Hematopoietic multipotent progenitor cell treated with erythropoietin and hydrocortisone succinate and interleukin-3 and kit ligand, for 15 days (in vitro differentiated cells): ENCODE results near the gene STARD8.
A peak's percentile ranks its signal among the peaks of the same experiment; 100 is the strongest.
"Not testable (repeated sequence)": the region's sequence is repeated elsewhere in the genome, so short reads cannot be mapped to it uniquely, and the experiment has no call there.

Experiments used
- DNase-seq: peaks from one replicate; pipeline ENCODE4 v3.0.0-alpha.2; 2015; ENCODE audit warnings: low spot score

The STARD8 gene

GRCh38 chrX:68647156-68647957, at the start of gene STARD8:
STARD8 (plus strand) TSS chrX:68647666; CDS start chrX:68647883, 217 bp downstream.
- no peak for DNase-seq

- no peak for DNase-seq
Measured at GRCh38 chrX:68598841-68599240, 48.6 kb upstream of the STARD8 start.

DNA sequence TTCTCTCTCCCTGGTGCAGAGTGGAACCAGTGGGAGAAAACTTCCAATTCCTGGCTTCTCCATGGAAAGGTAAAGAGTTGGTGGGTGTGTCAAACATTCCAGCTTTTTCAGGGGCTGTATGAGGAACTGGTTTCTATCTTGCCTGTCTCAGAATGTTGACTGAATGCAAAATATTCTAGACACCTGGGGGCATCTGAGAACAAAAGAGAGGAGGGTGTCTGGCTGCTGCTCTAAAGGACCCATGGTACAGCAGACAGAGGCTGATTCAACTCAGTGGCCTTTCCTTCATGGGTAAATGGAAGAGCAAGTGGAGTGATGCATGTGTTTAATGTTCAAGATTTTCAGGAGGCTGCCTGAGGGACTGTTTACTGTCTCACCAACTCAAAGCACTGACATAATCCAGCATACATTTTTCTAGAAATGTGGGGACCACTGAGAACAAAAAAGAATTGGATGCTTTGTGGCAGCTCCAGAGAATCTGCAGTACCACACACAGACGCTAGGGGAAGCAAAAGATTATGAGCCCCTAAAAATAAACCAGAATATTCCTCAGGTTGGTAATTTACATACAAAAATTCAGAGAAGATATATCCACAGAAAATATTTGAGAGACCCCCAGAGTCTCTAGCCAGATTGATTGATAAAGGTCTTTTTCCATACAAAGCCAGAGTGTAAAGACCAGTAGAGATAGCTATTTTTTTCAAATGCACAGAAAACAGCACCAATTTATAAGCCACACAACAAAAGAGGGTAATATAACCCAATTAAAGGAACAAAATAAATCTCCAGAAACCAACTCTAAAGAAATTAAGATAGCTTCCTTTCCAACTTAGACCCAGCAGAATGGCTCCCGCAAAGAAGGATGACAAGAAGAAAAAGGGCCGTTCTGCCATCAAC, 48.0 kb upstream of the STARD8 start:
- DNase-seq: peak; percentile 28

DNA sequence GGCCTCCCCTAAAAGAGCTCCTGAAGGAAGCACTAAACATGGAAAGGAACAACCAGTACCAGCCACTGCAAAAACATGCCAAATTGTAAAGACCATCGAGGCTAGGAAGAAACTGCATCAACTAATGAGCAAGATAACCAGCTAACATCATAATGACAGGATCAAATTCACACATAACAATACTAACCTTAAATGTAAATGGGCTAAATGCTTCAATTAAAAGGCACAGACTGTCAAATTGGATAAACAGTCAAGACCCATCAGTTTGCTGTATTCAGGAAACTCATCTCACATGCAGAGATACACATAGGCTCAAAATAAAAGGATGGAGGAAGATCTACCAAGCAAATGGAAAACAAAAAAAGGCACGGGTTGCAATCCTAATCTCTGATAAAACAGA, 43.2 kb upstream of the STARD8 start:
- not testable (repeated sequence) for DNase-seq

DNA sequence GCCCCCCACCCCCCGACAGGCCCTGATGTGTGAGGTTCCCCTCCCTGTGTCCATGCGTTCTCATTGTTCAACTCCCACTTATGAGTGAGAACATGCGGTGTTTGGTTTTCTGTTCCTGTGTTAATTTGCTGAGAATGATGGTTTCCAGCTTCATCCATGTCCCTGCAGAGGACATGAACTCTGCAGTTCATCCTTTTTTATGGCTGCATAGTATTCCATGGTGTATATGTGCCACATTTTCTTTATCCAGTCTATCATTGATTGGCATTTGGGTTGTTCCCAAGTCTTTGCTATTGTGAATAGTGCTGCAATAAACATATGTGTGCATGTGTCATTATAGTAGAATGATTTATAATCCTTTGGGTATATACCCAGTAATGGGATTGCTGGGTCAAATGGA, 32.7 kb upstream of the STARD8 start:
- DNase-seq: not testable (repeated sequence)

GRCh38 chrX:68627986-68628385, 19.5 kb upstream of the STARD8 start:
- no peak for DNase-seq

DNA sequence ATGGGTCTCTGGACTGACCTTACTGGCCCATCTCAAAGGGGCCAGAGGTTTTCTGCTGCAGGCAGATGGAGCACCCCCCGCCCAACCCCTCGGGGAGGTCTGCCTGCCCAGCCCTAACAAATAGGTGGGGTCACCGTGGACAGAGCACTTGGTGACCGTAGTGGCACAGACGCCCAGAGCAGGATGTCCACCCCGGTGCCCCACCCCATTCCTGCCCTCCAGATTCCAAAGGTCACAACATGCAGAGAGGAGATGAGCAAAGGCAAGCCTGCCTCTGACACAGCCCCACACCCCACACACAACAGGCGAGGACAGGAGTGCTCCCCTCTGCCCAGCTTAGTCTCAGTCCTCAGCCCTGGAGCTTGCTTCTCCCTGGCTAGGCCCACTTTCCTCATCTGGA, 17.5 kb upstream of the STARD8 start:
- not testable (repeated sequence) for DNase-seq

GRCh38 chrX:68631336-68631735, 16.1 kb upstream of the STARD8 start:
- DNase-seq: no peak

GRCh38 chrX:68632491-68632890, 15.0 kb upstream of the STARD8 start:
- DNase-seq: no peak

- no peak for DNase-seq
Measured at GRCh38 chrX:68633981-68634380, 13.5 kb upstream of the STARD8 start.

GRCh38 chrX:68634649-68635227, 12.7 kb upstream of the STARD8 start:
- DNase-seq: no peak

- DNase-seq: no peak
Measured at GRCh38 chrX:68640661-68641060, 6.8 kb upstream of the STARD8 start.

GRCh38 chrX:68644861-68645260, 2.6 kb upstream of the STARD8 start:
- no peak for DNase-seq

GRCh38 chrX:68646421-68646820, 1.0 kb upstream of the STARD8 start:
- DNase-seq: no peak

GRCh38 chrX:68648960-68649359, 1.5 kb downstream of the STARD8 start:
- DNase-seq: no peak

GRCh38 chrX:68650491-68650890, 3.0 kb downstream of the STARD8 start:
- DNase-seq: no peak

DNA sequence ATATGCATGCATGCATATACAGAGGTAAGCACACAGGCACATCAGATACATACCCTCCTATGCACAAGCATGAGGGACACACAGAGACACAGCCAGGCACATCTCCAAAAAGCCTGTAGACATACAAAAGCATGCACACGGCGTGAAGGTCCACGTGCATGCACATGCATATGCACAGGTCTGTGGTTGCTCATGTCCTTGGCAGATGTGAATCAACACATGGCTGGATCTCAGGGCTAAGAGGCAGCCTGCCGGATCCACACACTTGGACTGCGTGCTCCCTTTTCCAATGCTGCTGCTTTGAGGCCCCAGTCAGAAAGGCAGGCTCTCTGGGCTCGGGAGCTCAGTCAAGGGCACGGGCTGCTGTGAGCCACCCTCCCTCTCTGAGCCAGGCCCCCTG, 3.6 kb downstream of the STARD8 start:
- no peak for DNase-seq

DNA sequence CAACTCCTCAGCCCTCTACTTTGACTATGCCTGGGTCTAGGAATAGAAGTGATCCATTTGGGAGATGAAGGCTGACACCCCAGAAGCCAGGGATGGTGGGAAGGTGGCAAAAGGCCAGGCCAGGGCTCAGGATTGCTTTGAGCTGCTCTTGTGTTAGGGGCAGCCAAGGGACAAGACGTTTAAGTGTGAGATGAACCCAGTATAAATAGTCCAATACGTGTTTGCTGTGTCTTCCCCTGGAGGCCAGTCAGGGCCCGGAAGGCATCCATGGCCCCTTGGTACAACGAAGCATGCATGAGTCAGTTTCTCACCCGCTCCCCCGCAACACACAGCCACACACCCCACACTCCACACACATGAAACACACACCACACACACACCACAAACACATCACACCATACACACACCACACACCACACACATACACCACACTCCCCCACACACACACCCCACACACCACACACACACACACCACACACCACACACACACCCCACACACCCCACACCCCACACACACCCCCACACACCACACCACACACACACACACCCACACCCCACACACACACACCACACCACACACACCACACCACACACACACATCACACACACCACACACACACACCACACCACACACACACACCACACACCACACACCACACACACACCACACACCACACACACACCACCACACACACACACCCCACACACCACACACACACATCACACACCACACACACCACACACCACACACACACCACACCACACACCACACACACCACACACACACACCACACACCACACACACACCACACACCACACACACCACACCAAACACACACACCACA, 5.1 kb downstream of the STARD8 start:
- no peak for DNase-seq

GRCh38 chrX:68654693-68655092, 7.2 kb downstream of the STARD8 start:
- DNase-seq: no peak

DNA sequence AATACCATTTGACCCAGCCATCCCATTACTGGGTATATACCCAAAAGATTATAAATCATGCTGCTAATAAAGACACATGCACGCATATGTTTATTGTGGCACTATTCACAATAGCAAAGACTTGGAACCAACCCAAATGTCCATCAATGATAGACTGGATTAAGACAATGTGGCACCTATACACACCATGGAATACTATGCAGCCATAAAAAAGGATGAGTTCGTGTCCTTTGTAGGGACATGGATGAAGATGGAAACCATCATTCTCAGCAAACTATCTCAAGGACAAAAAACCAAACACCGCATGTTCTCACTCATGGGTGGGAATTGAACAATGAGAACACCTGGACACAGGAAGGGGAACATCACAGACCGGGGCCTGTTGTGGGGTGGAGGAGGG, 9.0 kb downstream of the STARD8 start:
- not testable (repeated sequence) for DNase-seq

DNA sequence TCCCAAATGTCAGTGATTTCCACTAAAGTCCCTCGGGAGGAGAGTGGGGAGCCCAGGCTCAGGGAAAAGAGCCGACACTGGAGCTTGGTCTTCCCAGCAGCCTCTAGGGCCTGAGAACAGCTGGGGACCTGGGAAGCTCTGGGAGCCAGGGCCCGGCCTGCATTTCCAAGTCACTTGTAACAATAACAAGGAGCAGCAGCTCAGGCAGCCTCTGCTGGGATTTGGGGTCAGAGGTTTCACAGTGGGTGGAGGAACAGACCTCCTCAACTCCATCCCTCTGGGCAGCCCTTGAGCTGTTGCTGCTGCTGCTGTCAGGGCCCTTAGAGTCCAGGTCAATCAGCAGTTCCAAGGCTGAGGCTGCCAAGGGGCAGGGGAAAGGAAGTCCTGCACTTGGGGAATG, 11.1 kb downstream of the STARD8 start:
- DNase-seq: no peak

GRCh38 chrX:68659385-68659784, 11.9 kb downstream of the STARD8 start:
- DNase-seq: no peak
